Lower lobe of right lung (tissue), 2 donors: ENCODE data around the gene YPEL2. TPM values are rescaled to one million over a fixed set of nuclear protein-coding genes. Genes with fewer than 3 reads are reported as not detected.
A peak's percentile ranks its signal among the peaks of the same experiment; 100 is the strongest.
"Not testable (repeated sequence)": the region's sequence is repeated elsewhere in the genome, so short reads cannot be mapped to it uniquely, and the experiment has no call there.

Experiments
- ATAC-seq, 2 donors: fragments of 200-7000 bp; cut with Tn5 transposase; one replicate each; pipeline ENCODE4 v1.9.1; 2020 to 2022; ENCODE audit warnings: mild to moderate bottlenecking in 2 of 2, moderate library complexity in 2 of 2
- DNase-seq: peaks from one replicate; pipeline ENCODE4 v3.0.0-alpha.2; 2020
- H3K27ac ChIP-seq: fragments of 200-600 bp; one replicate; pipeline ENCODE4 v1.8.0; 2022
- H3K27me3 ChIP-seq: fragments of 200-600 bp; one replicate; pipeline ENCODE4 v1.8.0; 2022; ENCODE audit warnings: low read depth
- H3K36me3 ChIP-seq: fragments of 200-600 bp; one replicate; pipeline ENCODE4 v1.8.0; 2022; ENCODE audit warnings: mild to moderate bottlenecking
- H3K4me1 ChIP-seq: fragments of 200-600 bp; one replicate; pipeline ENCODE4 v1.8.0; 2022
- H3K4me3 ChIP-seq: fragments of 200-600 bp; one replicate; pipeline ENCODE4 v1.8.0; 2022; ENCODE audit warnings: mild to moderate bottlenecking
- H3K9me3 ChIP-seq: fragments of 200-600 bp; one replicate; pipeline ENCODE4 v1.8.0; 2022
- intact Hi-C: fragments of 100-400 bp; cut with DNase I; formaldehyde crosslinking; loops from one replicate; pipeline ENCODE4 v1.11.0; 2022
- long read RNA-seq: library from polyadenylated mRNA; unstranded; transcript quantifications from one replicate; pipeline ENCODE4 v2.0.0, GENCODE V29; 2021
- total RNA-seq: library from RNA; stranded (reverse); fragmentation: NEBNext Ultra II Directional; extraction: Animal tissue kit (Norgen Biotek cat#: 25700); gene quantifications from one replicate; pipeline ENCODE4 v1.2.1, GENCODE V29; 2021
- TF ChIP-seq, protein P1 (sequence below): fragments of 200-600 bp; IDR thresholded peaks from one replicate; pipeline ENCODE4 v1.8.0; 2022; ENCODE audit warnings: antibody characterized with exemption, mild to moderate bottlenecking
- donor health status: DM: no; HTN: yes; CAD: no; lungs with severe emphysema.

Gene YPEL2, protein sequence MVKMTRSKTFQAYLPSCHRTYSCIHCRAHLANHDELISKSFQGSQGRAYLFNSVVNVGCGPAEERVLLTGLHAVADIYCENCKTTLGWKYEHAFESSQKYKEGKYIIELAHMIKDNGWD
- 22.9 TPM for total RNA-seq
- long read RNA-seq, full-length matches to known transcripts, result 35 of 49 reads
- long read RNA-seq, partial matches to known transcripts, result 4 of 49 reads
- long read RNA-seq, other reads (novel, unspliced or antisense), result 10 of 49 reads

DNA sequence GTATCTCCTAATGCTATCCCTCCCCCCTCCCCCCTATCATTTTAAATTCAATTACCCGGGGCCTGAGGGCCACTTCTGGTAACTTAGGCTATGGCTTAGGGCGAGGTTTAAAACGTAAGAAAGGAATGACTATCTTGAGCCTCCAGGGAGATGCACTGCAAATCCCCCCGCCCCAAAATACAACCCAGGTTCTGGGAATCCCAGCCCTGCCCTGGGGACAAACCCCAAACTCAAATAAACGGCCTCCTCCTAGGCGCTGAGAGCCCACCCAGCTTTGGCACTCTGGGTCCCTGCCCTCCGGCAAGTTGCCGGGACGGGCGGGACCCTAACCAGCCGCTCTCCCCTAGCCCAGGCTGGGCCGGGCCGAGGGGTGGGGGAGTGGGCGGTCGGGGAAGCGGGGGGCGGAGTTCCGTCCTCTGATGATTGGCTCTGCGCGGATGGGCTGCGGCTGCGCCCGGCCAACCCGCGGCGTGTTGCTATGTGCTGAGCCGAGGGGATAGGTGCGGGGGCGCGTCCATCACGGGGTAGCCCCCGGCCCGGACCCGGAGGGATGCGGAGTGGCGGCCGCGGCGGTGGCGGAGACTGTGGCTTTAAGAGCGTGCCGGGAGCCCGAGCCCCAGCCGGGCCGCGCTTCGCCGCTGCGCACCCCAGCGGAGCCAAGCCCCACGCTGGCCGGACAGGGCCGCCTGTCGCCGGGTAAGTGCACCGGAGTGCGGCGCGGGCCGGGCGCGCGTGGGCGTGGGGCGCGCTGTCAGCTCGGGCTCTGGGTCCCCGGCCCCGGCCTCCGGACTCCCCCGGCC, at the start of gene YPEL2:
Gene YPEL2, plus strand, starts transcription at position 527 of the 800 bp plus-strand sequence. CDS start 21,755 bp downstream, outside the sequence.
- intact Hi-C loops, result no loop called here
- H3K4me3 ChIP-seq, result peak within 1 kb of the TSS; percentile 99
- H3K4me1 ChIP-seq, result peaks cover 64% of the 10 kb centered on the region
- peak within 1 kb of the TSS; percentile 97 for H3K27ac ChIP-seq
- TF ChIP-seq, protein P1, sequence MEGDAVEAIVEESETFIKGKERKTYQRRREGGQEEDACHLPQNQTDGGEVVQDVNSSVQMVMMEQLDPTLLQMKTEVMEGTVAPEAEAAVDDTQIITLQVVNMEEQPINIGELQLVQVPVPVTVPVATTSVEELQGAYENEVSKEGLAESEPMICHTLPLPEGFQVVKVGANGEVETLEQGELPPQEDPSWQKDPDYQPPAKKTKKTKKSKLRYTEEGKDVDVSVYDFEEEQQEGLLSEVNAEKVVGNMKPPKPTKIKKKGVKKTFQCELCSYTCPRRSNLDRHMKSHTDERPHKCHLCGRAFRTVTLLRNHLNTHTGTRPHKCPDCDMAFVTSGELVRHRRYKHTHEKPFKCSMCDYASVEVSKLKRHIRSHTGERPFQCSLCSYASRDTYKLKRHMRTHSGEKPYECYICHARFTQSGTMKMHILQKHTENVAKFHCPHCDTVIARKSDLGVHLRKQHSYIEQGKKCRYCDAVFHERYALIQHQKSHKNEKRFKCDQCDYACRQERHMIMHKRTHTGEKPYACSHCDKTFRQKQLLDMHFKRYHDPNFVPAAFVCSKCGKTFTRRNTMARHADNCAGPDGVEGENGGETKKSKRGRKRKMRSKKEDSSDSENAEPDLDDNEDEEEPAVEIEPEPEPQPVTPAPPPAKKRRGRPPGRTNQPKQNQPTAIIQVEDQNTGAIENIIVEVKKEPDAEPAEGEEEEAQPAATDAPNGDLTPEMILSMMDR, result no peak
- DNase-seq (peak; percentile 97), ATAC-seq (peak; percentile 95)
- H3K9me3 ChIP-seq, result no peaks in the 10 kb centered on the region
- no peaks in the 10 kb centered on the region for H3K36me3 ChIP-seq
- H3K27me3 ChIP-seq, result no peaks in the 10 kb centered on the region

DNA sequence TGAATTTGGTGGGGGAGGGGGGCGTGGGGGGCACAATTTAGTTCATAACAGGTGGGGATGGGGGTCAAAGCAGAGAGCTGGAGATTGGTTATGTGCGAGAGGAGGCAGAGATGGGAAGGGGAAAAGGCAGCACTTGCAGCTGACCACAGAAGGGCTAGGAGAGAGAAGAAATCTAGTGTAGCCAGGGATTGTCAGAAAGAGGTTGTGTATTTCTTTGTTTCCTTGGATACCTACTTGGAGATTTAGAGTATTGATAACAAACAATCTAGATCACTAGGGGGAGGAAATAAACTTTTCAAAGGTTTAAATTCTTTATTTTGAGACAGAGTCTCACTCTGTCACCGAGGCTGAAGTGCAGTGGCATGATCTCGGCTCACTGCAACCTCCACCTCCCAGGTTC, 47.1 kb upstream of the YPEL2 start:
- DNase-seq, result no peak
- Histone ChIP-seq H3K27ac (no peak overlapping the region), H3K27me3 (no peaks in the 10 kb centered on the region), H3K4me3 (no peak overlapping the region), H3K36me3 (no peaks in the 10 kb centered on the region), H3K9me3 (no peaks in the 10 kb centered on the region), H3K4me1 (no peaks in the 10 kb centered on the region)
- intact Hi-C loops, result no loop called here
- TF ChIP-seq, protein P1, result no peak
- peak in 1 of 2 donors; percentile 64 for ATAC-seq

DNA sequence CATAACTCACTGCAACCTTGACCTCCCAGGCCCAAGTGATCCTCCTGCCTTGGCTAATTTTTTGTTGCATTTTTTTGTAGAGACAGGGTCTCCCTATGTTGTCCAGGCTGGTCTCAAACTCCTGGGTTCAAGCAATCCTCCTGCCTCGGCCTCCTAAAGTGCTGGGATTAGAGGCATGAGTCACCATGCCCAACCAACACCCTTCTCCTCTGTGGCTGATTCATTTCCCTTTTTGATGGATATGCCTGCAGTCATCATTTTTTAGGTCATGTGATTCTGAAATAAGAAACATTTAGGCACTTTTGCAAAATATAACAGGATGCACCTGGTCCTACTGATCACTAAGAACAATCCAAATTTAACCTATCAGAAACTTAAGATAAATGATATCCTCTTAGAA, 44.0 kb upstream of the YPEL2 start:
- TF ChIP-seq, protein P1, result no peak
- Histone ChIP-seq H3K4me3 (no peak overlapping the region), H3K36me3 (no peaks in the 10 kb centered on the region), H3K9me3 (no peaks in the 10 kb centered on the region), H3K4me1 (peaks cover 8% of the 10 kb centered on the region), H3K27me3 (no peaks in the 10 kb centered on the region), H3K27ac (no peak overlapping the region)
- intact Hi-C loops, result no loop called here
- peak; percentile 38 to 44 for ATAC-seq
- DNase-seq, result no peak

DNA sequence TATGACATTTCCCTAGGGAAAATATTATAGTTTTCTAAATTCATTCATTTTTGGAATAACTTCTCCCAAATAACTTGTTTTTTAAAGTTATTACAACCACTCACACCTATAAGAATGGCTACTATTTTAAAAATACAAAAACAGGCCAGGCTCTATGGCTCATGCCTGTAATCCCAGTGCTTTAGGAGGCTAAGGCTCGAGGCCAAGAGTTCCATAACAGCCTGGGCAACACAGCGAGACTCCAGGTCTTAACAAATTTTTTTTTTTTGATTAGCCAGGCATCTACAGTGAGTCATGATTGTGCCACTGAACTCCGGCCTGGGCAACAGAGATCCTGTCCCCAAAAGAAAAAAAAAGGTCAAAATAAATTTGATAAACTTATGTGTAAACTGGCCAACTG, 43.6 kb upstream of the YPEL2 start:
- H3K27ac ChIP-seq, result no peak overlapping the region
- H3K36me3 ChIP-seq, result no peaks in the 10 kb centered on the region
- H3K9me3 ChIP-seq, result no peaks in the 10 kb centered on the region
- H3K27me3 ChIP-seq, result no peaks in the 10 kb centered on the region
- DNase-seq, result no peak
- TF ChIP-seq, protein P1, result no peak
- H3K4me3 ChIP-seq, result no peak overlapping the region
- intact Hi-C loops, result no loop called here
- H3K4me1 ChIP-seq, result peaks cover 8% of the 10 kb centered on the region
- ATAC-seq, result no peak

DNA sequence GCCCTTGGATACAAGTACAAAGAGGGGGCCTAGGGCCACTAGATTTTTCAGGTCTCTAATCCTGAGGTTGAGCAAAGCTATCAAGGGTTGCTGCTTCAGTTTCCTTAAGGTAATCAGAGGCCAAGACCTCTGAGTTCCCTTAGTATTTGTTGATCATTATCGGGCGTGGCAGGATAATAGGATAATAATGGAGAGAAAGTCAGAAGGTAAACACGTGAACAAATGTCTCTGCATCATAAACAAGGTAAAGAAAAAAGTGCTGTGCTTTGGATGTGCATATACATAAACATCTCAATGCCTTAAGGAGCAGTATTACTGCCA, 41.5 kb upstream of the YPEL2 start:
- TF ChIP-seq, protein P1, result no peak
- DNase-seq, result no peak
- Histone ChIP-seq H3K4me1 (peaks cover 8% of the 10 kb centered on the region), H3K27me3 (no peaks in the 10 kb centered on the region), H3K4me3 (no peak overlapping the region), H3K9me3 (no peaks in the 10 kb centered on the region), H3K27ac (peak overlapping the region; percentile 77), H3K36me3 (no peaks in the 10 kb centered on the region)
- no peak for ATAC-seq
- intact Hi-C loops, result no loop called here

DNA sequence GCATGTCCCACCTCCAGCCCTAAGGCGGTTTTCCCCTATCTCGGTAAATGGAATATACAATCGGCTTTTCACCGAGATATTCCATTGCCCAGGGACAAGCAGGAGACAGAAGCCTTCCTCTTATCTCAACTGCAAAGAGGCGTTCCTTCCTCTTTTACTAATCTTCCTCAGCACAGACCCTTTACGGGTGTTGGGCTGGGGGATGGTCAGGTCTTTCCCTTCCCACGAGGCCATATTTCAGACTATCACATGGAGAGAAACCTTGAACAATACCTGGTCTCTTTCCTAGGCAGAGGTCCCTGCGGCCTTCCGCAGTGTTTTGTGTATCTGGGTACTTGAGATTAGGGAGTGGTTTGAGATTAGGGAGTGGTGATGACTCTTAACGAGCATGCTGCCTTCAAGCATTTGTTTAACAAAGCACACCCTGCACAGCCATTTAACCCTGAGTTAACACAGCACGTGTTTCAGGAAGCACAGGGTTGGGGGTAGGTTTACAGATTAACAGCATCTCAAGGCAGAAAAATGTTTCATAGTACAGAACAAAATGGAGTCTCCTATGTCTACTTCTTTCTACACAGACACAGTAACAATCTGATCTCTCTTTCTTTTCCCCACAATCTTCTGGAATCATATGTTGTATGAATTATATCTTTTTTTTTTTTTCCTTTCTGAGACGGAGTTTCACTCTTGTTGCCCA, 41.0 kb upstream of the YPEL2 start:
- peak overlapping the region; percentile 77 for H3K27ac ChIP-seq
- H3K27me3 ChIP-seq, H3K4me1 ChIP-seq, H3K36me3 ChIP-seq, intact Hi-C loops, DNase-seq, H3K9me3 ChIP-seq, H3K4me3 ChIP-seq: not testable (repeated sequence)
- ATAC-seq, result peak; percentile 70 to 81
